Measurements from ENCODE around the gene GOLGA6A.

The GOLGA6A gene

GRCh38 chr15:74022706-74023470 lies 59.5 kb downstream of the GOLGA6A start:
- Histone ChIP-seq H3K4me1 (ENCODE audit: control insufficient read depth, insufficient read depth, low read length, poor library complexity, severe bottlenecking) (peaks cover 4% of the 10 kb centered on the region), H3K27me3 (replicated peaks; ENCODE audit: control insufficient read depth, insufficient read depth, low read length, poor library complexity, severe bottlenecking) (no peaks in the 10 kb centered on the region), H3K9me3 (ENCODE audit: control insufficient read depth, low read length) (no peaks in the 10 kb centered on the region), H3K27ac (ENCODE audit: insufficient read depth, low read length, poor library complexity, severe bottlenecking) (no peak overlapping the region), H3K4me3 (ENCODE audit: insufficient read depth, low read depth, low read length, poor library complexity, severe bottlenecking) (no peak overlapping the region), H3K36me3 (ENCODE audit: control insufficient read depth, insufficient read depth, low read length) (peaks cover 48% of the 10 kb centered on the region)
- no peak for DNase-seq
